ENCODE data around the gene MAMLD1. TPM values are rescaled to one million over a fixed set of nuclear protein-coding genes. Genes with fewer than 3 reads are reported as not detected.

Gene MAMLD1
- total RNA-seq, 2 experiments from 2014 or later, result 0.48 to 0.91 TPM

- H3K36me3 Mint-ChIP-seq, result no peaks in the 10 kb centered on the region
- peak overlapping the region; percentile 48 for H3K4me3 Mint-ChIP-seq
- no peak overlapping the region for H3K27ac Mint-ChIP-seq
- no peaks in the 10 kb centered on the region for H3K9me3 Mint-ChIP-seq
- no peaks in the 10 kb centered on the region for H3K27me3 Mint-ChIP-seq
- peaks cover 23% of the 10 kb centered on the region for H3K4me1 Mint-ChIP-seq
- DNase-seq, result no peak
Observed at GRCh38 chrX:150548251-150548650, 185.1 kb downstream of the MAMLD1 start.

- Mint-ChIP-seq H3K27me3 (no peaks in the 10 kb centered on the region), H3K4me1 (peaks cover 21% of the 10 kb centered on the region), H3K27ac (no peak overlapping the region), H3K36me3 (no peaks in the 10 kb centered on the region), H3K9me3 (no peaks in the 10 kb centered on the region), H3K4me3 (no peak overlapping the region)
- DNase-seq, result no peak
Observed at GRCh38 chrX:150548684-150549083, 185.6 kb downstream of the MAMLD1 start.

GRCh38 chrX:150551963-150552362 is 188.8 kb downstream of the MAMLD1 start:
- Mint-ChIP-seq H3K27ac (no peak overlapping the region), H3K36me3 (no peaks in the 10 kb centered on the region), H3K27me3 (no peaks in the 10 kb centered on the region), H3K9me3 (no peaks in the 10 kb centered on the region), H3K4me3 (no peak overlapping the region), H3K4me1 (peaks cover 10% of the 10 kb centered on the region)
- DNase-seq, result no peak

DNA sequence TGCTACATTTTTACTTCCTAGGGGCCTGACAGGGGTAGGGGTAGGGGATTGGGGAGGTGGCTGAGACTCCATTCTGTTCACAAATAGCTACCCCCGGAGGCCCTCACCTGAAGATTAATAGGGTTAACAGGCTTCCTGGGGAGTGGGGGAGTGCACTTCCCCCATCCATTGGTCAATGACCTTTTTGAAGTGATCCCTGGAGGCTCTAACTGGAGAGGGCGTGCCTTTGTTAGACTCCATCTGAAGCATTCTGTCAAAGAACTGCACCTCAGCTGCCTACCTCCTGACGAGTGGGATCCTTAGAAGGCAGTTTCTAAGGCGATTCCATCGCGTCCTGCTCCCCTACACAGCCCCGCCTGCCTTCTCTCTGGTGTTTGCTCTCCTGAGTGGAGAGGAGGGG is 195.3 kb downstream of the MAMLD1 start:
- H3K27ac Mint-ChIP-seq, result no peak overlapping the region
- no peak overlapping the region for H3K4me3 Mint-ChIP-seq
- H3K36me3 Mint-ChIP-seq, result no peaks in the 10 kb centered on the region
- no peaks in the 10 kb centered on the region for H3K9me3 Mint-ChIP-seq
- no peaks in the 10 kb centered on the region for H3K4me1 Mint-ChIP-seq
- no peak for DNase-seq
- no peaks in the 10 kb centered on the region for H3K27me3 Mint-ChIP-seq

Other genes starting within 250 kb of the MAMLD1 start
- 10 to 100 TPM; 11.6 to 12.8 TPM for gene MTM1, start 205.3 kb downstream of the MAMLD1 start, total RNA-seq

Data from activated naive CD8-positive, alpha-beta T cell treated with anti-CD3 and anti-CD28 coated beads for 36 hours (primary cell).